Mucosa of descending colon (tissue), 3 donors: ENCODE measurements around the gene CDH6. TPM values are rescaled to one million over a fixed set of nuclear protein-coding genes. Genes with fewer than 3 reads are reported as not detected.

Experiments used
- ATAC-seq: fragments of 200-7000 bp; cut with Tn5 transposase; one replicate; pipeline ENCODE4 v1.9.1; 2020; ENCODE audit warnings: mild to moderate bottlenecking, moderate library complexity
- DNase-seq, 3 donors: peaks; one replicate each; pipeline ENCODE4 v3.0.0-alpha.2; 2020
- H3K36me3 ChIP-seq: fragments of 200-600 bp; one replicate; pipeline ENCODE4 v1.8.0; 2021; ENCODE audit warnings: low read depth, mild to moderate bottlenecking
- H3K4me1 ChIP-seq: fragments of 200-600 bp; one replicate; pipeline ENCODE4 v1.8.0; 2021; ENCODE audit warnings: low read depth, mild to moderate bottlenecking
- H3K4me3 ChIP-seq: fragments of 200-600 bp; one replicate; pipeline ENCODE4 v1.8.0; 2021; ENCODE audit warnings: mild to moderate bottlenecking
- H3K9me3 ChIP-seq: fragments of 200-600 bp; one replicate; pipeline ENCODE4 v1.8.0; 2021; ENCODE audit warnings: mild to moderate bottlenecking
- CTCF ChIP-seq: fragments of 200-600 bp; IDR thresholded peaks from one replicate; pipeline ENCODE4 v1.8.0; 2022; ENCODE audit warnings: antibody characterized with exemption, mild to moderate bottlenecking
- intact Hi-C, 2 donors: fragments of 100-400 bp; cut with DNase I in 1 of 2; cut with micrococcal nuclease in 1 of 2; formaldehyde crosslinking; loops; one replicate each; pipeline versions ENCODE4 v1.11.0 to v1.11.1; 2022; cut with DNase I, micrococcal nuclease
- total RNA-seq, 3 donors: library from RNA; stranded (reverse); fragmentation: NEBNext Ultra II Directional in 2 of 3; extraction: Animal tissue kit (Norgen Biotek cat#: 25700) in 2 of 3; gene quantifications; one replicate each; pipeline versions ENCODE4 v1.2.1 to v1.2.4, GENCODE V29; 2021 to 2023
- donor health status: DM: no; HTN: no; CAD: no; lungs with moderate emphysema.
- donor health status: DM: no; HTN: no; CAD: no.
- donor health status: DM: no; HTN: yes; CAD: no.

The CDH6 gene
- total RNA-seq, 3 donors from 2014 or later, result 0.81 to 3.2 (median 1.2) TPM

GRCh38 chr5:31291323-31291854 is 97.9 kb downstream of the CDH6 start:
- no peak for ATAC-seq
- intact Hi-C loops, result no loop called here

GRCh38 chr5:31300501-31300900 is 107.0 kb downstream of the CDH6 start:
- intact Hi-C loops, result no loop called here
- no peak for TF ChIP-seq CTCF
- Histone ChIP-seq H3K4me3 (no peak overlapping the region), H3K4me1 (no peaks in the 10 kb centered on the region), H3K9me3 (no peaks in the 10 kb centered on the region), H3K36me3 (no peaks in the 10 kb centered on the region)
- DNase-seq (no peak), ATAC-seq (no peak)

More at GRCh38 chr5:31291323-31291854, 97.9 kb downstream of the CDH6 start:
- no peak for DNase-seq
- no peaks in the 10 kb centered on the region for H3K9me3 ChIP-seq
- H3K36me3 ChIP-seq, result no peaks in the 10 kb centered on the region
- H3K4me1 ChIP-seq, result no peaks in the 10 kb centered on the region
- TF ChIP-seq CTCF, result no peak
- no peak overlapping the region for H3K4me3 ChIP-seq

- Histone ChIP-seq H3K9me3 (no peaks in the 10 kb centered on the region), H3K4me3 (no peak overlapping the region), H3K36me3 (no peaks in the 10 kb centered on the region), H3K4me1 (no peaks in the 10 kb centered on the region)
- DNase-seq (no peak), ATAC-seq (no peak)
- intact Hi-C loops, result no loop called here
- no peak for TF ChIP-seq CTCF
Measured at GRCh38 chr5:31301833-31302232, 108.3 kb downstream of the CDH6 start.

GRCh38 chr5:31303688-31304087 is 110.2 kb downstream of the CDH6 start:
- intact Hi-C loops, result no loop called here
- TF ChIP-seq CTCF, result no peak
- Histone ChIP-seq H3K9me3 (no peaks in the 10 kb centered on the region), H3K4me1 (no peaks in the 10 kb centered on the region), H3K4me3 (no peak overlapping the region), H3K36me3 (no peaks in the 10 kb centered on the region)
- no peak for ATAC-seq
- no peak for DNase-seq

GRCh38 chr5:31317665-31318064 is 124.2 kb downstream of the CDH6 start:
- ATAC-seq, result no peak
- no peaks in the 10 kb centered on the region for H3K9me3 ChIP-seq

More at GRCh38 chr5:31317665-31318064, 124.2 kb downstream of the CDH6 start:
- H3K4me3 ChIP-seq, result no peak overlapping the region
- TF ChIP-seq CTCF, result no peak
- intact Hi-C loops, result no loop called here
- no peaks in the 10 kb centered on the region for H3K4me1 ChIP-seq
- H3K36me3 ChIP-seq, result no peaks in the 10 kb centered on the region
- no peak for DNase-seq
